DND-41 (cell line): ENCODE data around the gene PNPLA1.

Experiments used
- ATAC-seq: fragments of 200-7000 bp; cut with Tn5 transposase; 3 replicates; pipeline ENCODE4 v1.9.1; 2021; ENCODE audit warnings: low read depth; ENCODE audit not compliant: insufficient read depth
- DNase-seq: peaks from one replicate; pipeline ENCODE4 v3.0.0-alpha.2; 2020
- H2AFZ ChIP-seq: 2 replicates; pipeline ENCODE4 v1.6.0; 2012; ENCODE audit warnings: low read depth, low read length
- H3K27ac ChIP-seq: 2 replicates; pipeline ENCODE4 v1.5.1; 2012; ENCODE audit warnings: low read length, inconsistent platforms
- H3K27me3 ChIP-seq: fragments of 200-600 bp; sonication (generic); 2 replicates; pipeline ENCODE4 v1.6.0; 2012; ENCODE audit warnings: low read length, mild to moderate bottlenecking, inconsistent platforms; ENCODE audit not compliant: insufficient read depth, poor library complexity
- H3K36me3 ChIP-seq: 2 replicates; pipeline ENCODE4 v1.5.1; 2012; ENCODE audit warnings: low read length, inconsistent platforms; ENCODE audit not compliant: insufficient read depth
- H3K4me1 ChIP-seq: 2 replicates; pipeline ENCODE4 v1.5.1; 2012; ENCODE audit warnings: mild to moderate bottlenecking, low read length; ENCODE audit not compliant: insufficient read depth
- H3K4me2 ChIP-seq: 2 replicates; pipeline ENCODE4 v1.6.0; 2012; ENCODE audit warnings: mild to moderate bottlenecking, moderate library complexity, low read length, inconsistent platforms; ENCODE audit not compliant: insufficient read depth
- H3K4me3 ChIP-seq, 2 experiments: fragments of 200-600 bp in 1 of 2; shearing (Covaris generic) in 1 of 2; 2 replicates each; pipeline ENCODE4 v1.5.1; 2012 to 2016; ENCODE audit warnings: inconsistent platforms in 2 of 2, low read length in 2 of 2, mild to moderate bottlenecking in 2 of 2, low read depth in 1 of 2, moderate library complexity in 1 of 2
- H3K79me2 ChIP-seq: 2 replicates; pipeline ENCODE4 v1.6.0; 2012; ENCODE audit warnings: low read length, inconsistent platforms; ENCODE audit not compliant: insufficient read depth
- H3K9ac ChIP-seq: 2 replicates; pipeline ENCODE4 v1.6.0; 2012; ENCODE audit warnings: low read depth, mild to moderate bottlenecking, inconsistent platforms, low read length, moderate library complexity
- H3K9me3 ChIP-seq: 2 replicates; pipeline ENCODE4 v1.5.1; 2012; ENCODE audit warnings: low read length, moderate library complexity, mild to moderate bottlenecking, inconsistent platforms; ENCODE audit not compliant: insufficient read depth, severe bottlenecking
- H4K20me1 ChIP-seq: 2 replicates; pipeline ENCODE4 v1.6.0; 2012; ENCODE audit warnings: low read length; ENCODE audit not compliant: insufficient read depth
- EZH2 ChIP-seq: IDR thresholded peaks from 3 replicates; pipeline ENCODE4 v1.6.1; 2012; ENCODE audit warnings: borderline replicate concordance, low read depth, mild to moderate bottlenecking, moderate library complexity, low read length, inconsistent platforms; ENCODE audit not compliant: severe bottlenecking
- TF ChIP-seq, protein P1 (sequence below): IDR thresholded peaks from 2 replicates; pipeline ENCODE4 v1.5.1; 2012; ENCODE audit warnings: borderline replicate concordance, low read length, moderate library complexity, mild to moderate bottlenecking; ENCODE audit not compliant: poor library complexity, severe bottlenecking; ENCODE audit errors: extremely low read depth

PNPLA1 gene

GRCh38 chr6:36305885-36306284 lies 36.0 kb downstream of the PNPLA1 start:
- Histone ChIP-seq H3K79me2 (no peaks in the 10 kb centered on the region), H3K9ac (no peak overlapping the region), H3K4me3 (no peak overlapping the region), H2AFZ (no peak overlapping the region), H3K27me3 (no peaks in the 10 kb centered on the region), H4K20me1 (no peaks in the 10 kb centered on the region; the same call in 1 of the 2 replicates), H3K9me3 (no peaks in the 10 kb centered on the region), H3K27ac (no peak overlapping the region), H3K4me2 (no peak overlapping the region), H3K36me3 (no peaks in the 10 kb centered on the region), H3K4me1 (no peaks in the 10 kb centered on the region)
- TF ChIP-seq EZH2: no peak
- TF ChIP-seq, protein P1, sequence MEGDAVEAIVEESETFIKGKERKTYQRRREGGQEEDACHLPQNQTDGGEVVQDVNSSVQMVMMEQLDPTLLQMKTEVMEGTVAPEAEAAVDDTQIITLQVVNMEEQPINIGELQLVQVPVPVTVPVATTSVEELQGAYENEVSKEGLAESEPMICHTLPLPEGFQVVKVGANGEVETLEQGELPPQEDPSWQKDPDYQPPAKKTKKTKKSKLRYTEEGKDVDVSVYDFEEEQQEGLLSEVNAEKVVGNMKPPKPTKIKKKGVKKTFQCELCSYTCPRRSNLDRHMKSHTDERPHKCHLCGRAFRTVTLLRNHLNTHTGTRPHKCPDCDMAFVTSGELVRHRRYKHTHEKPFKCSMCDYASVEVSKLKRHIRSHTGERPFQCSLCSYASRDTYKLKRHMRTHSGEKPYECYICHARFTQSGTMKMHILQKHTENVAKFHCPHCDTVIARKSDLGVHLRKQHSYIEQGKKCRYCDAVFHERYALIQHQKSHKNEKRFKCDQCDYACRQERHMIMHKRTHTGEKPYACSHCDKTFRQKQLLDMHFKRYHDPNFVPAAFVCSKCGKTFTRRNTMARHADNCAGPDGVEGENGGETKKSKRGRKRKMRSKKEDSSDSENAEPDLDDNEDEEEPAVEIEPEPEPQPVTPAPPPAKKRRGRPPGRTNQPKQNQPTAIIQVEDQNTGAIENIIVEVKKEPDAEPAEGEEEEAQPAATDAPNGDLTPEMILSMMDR: no peak
- DNase-seq (no peak), ATAC-seq (no peak)

DNA sequence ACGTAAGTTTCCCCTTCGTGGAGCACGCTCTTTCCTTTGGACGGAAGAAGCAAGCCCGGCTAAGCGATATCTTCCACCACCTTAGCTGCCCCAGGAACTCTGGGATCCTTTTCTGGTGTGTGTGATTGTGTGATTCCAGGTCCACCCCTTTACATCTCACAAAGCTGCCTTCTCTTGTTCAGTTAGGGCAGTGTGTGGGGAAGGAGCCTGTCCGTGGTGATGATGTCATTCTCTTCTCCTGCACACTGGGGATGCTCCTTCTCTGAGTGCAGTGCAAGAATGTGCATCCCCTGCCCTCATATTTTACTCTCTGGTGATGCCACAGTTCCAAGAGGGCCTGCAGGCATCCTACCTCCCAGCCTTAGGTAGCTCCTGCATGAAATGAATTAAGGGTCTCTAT lies 36.5 kb downstream of the PNPLA1 start:
- H2AFZ ChIP-seq: no peak overlapping the region
- no peak overlapping the region for H3K4me3 ChIP-seq
- no peaks in the 10 kb centered on the region; the same call in 1 of the 2 replicates for H4K20me1 ChIP-seq
- no peaks in the 10 kb centered on the region for H3K27me3 ChIP-seq
- H3K79me2 ChIP-seq: no peaks in the 10 kb centered on the region
- DNase-seq (no peak), ATAC-seq (no peak)
- no peak overlapping the region for H3K9ac ChIP-seq
- H3K4me1 ChIP-seq: no peaks in the 10 kb centered on the region
- H3K4me2 ChIP-seq: no peak overlapping the region
- H3K27ac ChIP-seq: no peak overlapping the region
- no peak for TF ChIP-seq EZH2
- TF ChIP-seq, protein P1: no peak
- H3K9me3 ChIP-seq: no peaks in the 10 kb centered on the region
- no peaks in the 10 kb centered on the region for H3K36me3 ChIP-seq

DNA sequence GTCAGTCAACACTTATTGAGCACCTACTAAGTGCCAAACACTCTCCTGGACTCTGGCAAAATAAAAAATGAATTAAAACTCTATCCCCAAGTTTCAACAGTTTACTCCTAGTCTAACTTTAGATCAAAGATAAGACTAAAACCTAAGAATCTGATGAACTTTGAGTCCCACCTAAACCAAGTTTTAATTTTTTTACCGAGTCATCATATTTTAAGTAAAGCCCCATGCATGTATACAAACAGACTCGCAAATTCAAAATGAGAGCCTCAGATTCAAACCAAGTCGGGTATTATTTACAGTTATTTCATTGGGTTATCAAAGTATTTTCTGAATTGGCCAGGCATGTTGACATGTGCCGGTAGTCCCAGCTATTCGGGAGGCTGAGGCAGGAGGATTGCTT lies 38.7 kb downstream of the PNPLA1 start:
- no peaks in the 10 kb centered on the region for H4K20me1 ChIP-seq

More for the DNA sequence above, 38.7 kb downstream of the PNPLA1 start:
- no peak for DNase-seq
- Histone ChIP-seq H3K4me1 (no peaks in the 10 kb centered on the region), H3K9me3 (no peaks in the 10 kb centered on the region), H3K9ac (no peak overlapping the region), H2AFZ (no peak overlapping the region), H3K4me3 (no peak overlapping the region), H3K36me3 (no peaks in the 10 kb centered on the region), H3K79me2 (no peaks in the 10 kb centered on the region), H3K27me3 (peaks cover 2% of the 10 kb centered on the region), H3K27ac (no peak overlapping the region), H3K4me2 (no peak overlapping the region)
- no peak for ATAC-seq
- no peak for TF ChIP-seq EZH2
- TF ChIP-seq, protein P1: no peak
